ENCODE results near the gene VPS18.

Gene VPS18

DNA sequence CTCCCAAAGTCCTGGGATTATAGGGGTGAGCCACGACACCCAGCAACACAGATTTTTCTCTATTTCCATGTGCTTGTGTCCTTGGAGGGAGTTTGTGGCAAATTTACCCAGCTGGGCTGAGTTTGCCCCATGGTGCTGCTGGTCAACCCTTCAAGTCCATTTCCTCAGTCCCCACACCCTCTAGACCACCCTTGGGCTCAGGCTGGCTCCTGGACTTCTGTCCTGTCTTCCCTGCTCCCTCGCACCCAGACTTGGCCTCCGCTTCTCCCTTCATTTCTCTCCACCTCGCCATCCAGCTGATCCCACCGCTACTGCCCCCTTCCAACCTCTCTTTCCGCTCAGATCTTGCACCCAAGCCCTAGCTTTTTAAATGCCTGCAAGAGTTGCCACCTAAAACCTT is 12.9 kb upstream of the VPS18 start:
- Histone ChIP-seq H3K4me1 (ENCODE audit: low read length) (peaks cover 11% of the 10 kb centered on the region), H3K79me2 (ENCODE audit: low read length) (no peaks in the 10 kb centered on the region), H2AFZ (ENCODE audit: low read depth, low read length) (no peak overlapping the region), H4K20me1 (ENCODE audit: insufficient read depth, low read length) (no peaks in the 10 kb centered on the region), H3K9ac (ENCODE audit: low read length) (no peak overlapping the region), H3K4me2 (ENCODE audit: low read length) (no peak overlapping the region), H3K36me3 (replicated peaks; ENCODE audit: low read depth, low read length) (no peaks in the 10 kb centered on the region), H3K4me3 (ENCODE audit: low read length) (no peak overlapping the region), H3K27ac (ENCODE audit: low read length) (no peak overlapping the region), H3K9me3 (ENCODE audit: insufficient read depth, low read length) (no peaks in the 10 kb centered on the region), H3K27me3 (ENCODE audit: low read depth, low read length) (no peaks in the 10 kb centered on the region)
- TF ChIP-seq EZH2phosphoT487 (IDR thresholded peaks at IDR 0.05; ENCODE audit: low read depth): no peak
- TF ChIP-seq, protein P1, sequence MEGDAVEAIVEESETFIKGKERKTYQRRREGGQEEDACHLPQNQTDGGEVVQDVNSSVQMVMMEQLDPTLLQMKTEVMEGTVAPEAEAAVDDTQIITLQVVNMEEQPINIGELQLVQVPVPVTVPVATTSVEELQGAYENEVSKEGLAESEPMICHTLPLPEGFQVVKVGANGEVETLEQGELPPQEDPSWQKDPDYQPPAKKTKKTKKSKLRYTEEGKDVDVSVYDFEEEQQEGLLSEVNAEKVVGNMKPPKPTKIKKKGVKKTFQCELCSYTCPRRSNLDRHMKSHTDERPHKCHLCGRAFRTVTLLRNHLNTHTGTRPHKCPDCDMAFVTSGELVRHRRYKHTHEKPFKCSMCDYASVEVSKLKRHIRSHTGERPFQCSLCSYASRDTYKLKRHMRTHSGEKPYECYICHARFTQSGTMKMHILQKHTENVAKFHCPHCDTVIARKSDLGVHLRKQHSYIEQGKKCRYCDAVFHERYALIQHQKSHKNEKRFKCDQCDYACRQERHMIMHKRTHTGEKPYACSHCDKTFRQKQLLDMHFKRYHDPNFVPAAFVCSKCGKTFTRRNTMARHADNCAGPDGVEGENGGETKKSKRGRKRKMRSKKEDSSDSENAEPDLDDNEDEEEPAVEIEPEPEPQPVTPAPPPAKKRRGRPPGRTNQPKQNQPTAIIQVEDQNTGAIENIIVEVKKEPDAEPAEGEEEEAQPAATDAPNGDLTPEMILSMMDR (IDR thresholded peaks at IDR 0.05; ENCODE audit: low read depth, low read length): no peak

GRCh38 chr15:40886586-40886985 is 7.7 kb upstream of the VPS18 start:
- TF ChIP-seq, protein P1 (IDR thresholded peaks at IDR 0.05; ENCODE audit: low read depth, low read length): no peak
- TF ChIP-seq EZH2phosphoT487 (IDR thresholded peaks at IDR 0.05; ENCODE audit: low read depth): no peak
- H2AFZ ChIP-seq (ENCODE audit: low read depth, low read length): no peak overlapping the region

DNA sequence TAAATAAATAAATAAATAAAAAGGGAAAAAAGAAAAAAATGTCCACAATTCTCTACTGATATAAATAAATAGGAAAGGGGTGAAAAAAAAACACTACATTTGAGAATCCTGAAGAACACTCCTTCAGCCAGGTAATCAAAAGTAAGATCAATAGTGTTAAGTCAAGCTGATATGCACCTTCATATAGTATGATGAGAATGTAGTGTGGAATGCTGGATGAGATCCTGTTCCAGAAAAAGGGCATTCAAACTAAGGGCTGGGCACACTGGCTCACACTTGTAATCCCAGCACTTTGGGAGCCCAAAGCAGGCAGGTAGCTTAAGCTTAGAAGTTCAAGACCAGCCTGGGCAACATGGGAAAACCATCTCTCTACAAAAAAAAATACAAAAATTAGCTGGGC is 5.1 kb upstream of the VPS18 start:
- H3K27ac ChIP-seq (ENCODE audit: low read length): no peak overlapping the region
- H3K4me1 ChIP-seq (ENCODE audit: low read length): peaks cover 3% of the 10 kb centered on the region; the same call in 1 of the 2 replicates
- H3K4me2 ChIP-seq (ENCODE audit: low read length): no peak overlapping the region
- no peaks in the 10 kb centered on the region for H3K9me3 ChIP-seq (ENCODE audit: insufficient read depth, low read length)
- H3K9ac ChIP-seq (ENCODE audit: low read length): no peak overlapping the region
- TF ChIP-seq, protein P1 (IDR thresholded peaks at IDR 0.05; ENCODE audit: low read depth, low read length): no peak
- no peak for TF ChIP-seq EZH2phosphoT487 (IDR thresholded peaks at IDR 0.05; ENCODE audit: low read depth)
- peaks cover 4% of the 10 kb centered on the region; the same call in 1 of the 2 replicates for H3K27me3 ChIP-seq (ENCODE audit: low read depth, low read length)
- no peaks in the 10 kb centered on the region for H3K79me2 ChIP-seq (ENCODE audit: low read length)
- H4K20me1 ChIP-seq (ENCODE audit: insufficient read depth, low read length): no peaks in the 10 kb centered on the region
- no peak overlapping the region for H3K4me3 ChIP-seq (ENCODE audit: low read length)
- H3K36me3 ChIP-seq (replicated peaks; ENCODE audit: low read depth, low read length): no peaks in the 10 kb centered on the region
- no peak overlapping the region for H2AFZ ChIP-seq (ENCODE audit: low read depth, low read length)

More at GRCh38 chr15:40886586-40886985, 7.7 kb upstream of the VPS18 start:
- H3K36me3 ChIP-seq (replicated peaks; ENCODE audit: low read depth, low read length): no peaks in the 10 kb centered on the region
- H3K79me2 ChIP-seq (ENCODE audit: low read length): no peaks in the 10 kb centered on the region
- H3K4me1 ChIP-seq (ENCODE audit: low read length): no peaks in the 10 kb centered on the region
- H3K9me3 ChIP-seq (ENCODE audit: insufficient read depth, low read length): no peaks in the 10 kb centered on the region
- H3K27ac ChIP-seq (ENCODE audit: low read length): no peak overlapping the region
- no peaks in the 10 kb centered on the region for H4K20me1 ChIP-seq (ENCODE audit: insufficient read depth, low read length)
- H3K27me3 ChIP-seq (ENCODE audit: low read depth, low read length): no peaks in the 10 kb centered on the region
- H3K4me2 ChIP-seq (ENCODE audit: low read length): no peak overlapping the region
- no peak overlapping the region for H3K4me3 ChIP-seq (ENCODE audit: low read length)
- H3K9ac ChIP-seq (ENCODE audit: low read length): no peak overlapping the region

GRCh38 chr15:40891138-40891537 is 3.1 kb upstream of the VPS18 start:
- Histone ChIP-seq H3K36me3 (replicated peaks; ENCODE audit: low read depth, low read length) (no peaks in the 10 kb centered on the region), H3K4me1 (ENCODE audit: low read length) (peaks cover 11% of the 10 kb centered on the region), H4K20me1 (ENCODE audit: insufficient read depth, low read length) (no peaks in the 10 kb centered on the region), H3K79me2 (ENCODE audit: low read length) (peaks cover 18% of the 10 kb centered on the region), H2AFZ (ENCODE audit: low read depth, low read length) (no peak overlapping the region), H3K4me3 (ENCODE audit: low read length) (no peak overlapping the region), H3K9ac (ENCODE audit: low read length) (no peak overlapping the region), H3K9me3 (ENCODE audit: insufficient read depth, low read length) (no peaks in the 10 kb centered on the region), H3K27ac (ENCODE audit: low read length) (no peak overlapping the region), H3K27me3 (ENCODE audit: low read depth, low read length) (peaks cover 4% of the 10 kb centered on the region; the same call in 1 of the 2 replicates), H3K4me2 (ENCODE audit: low read length) (no peak overlapping the region)
- no peak for TF ChIP-seq EZH2phosphoT487 (IDR thresholded peaks at IDR 0.05; ENCODE audit: low read depth)
- TF ChIP-seq, protein P1 (IDR thresholded peaks at IDR 0.05; ENCODE audit: low read depth, low read length): no peak

Data from OCI-LY3 (cell line).